ENCODE measurements around the gene EIF4G1.

EIF4G1 gene

GRCh38 chr3:184362668-184363546 is 48.5 kb downstream of the EIF4G1 start:
- Histone ChIP-seq H3K4me3 (ENCODE audit: low read length) (peak overlapping the region; percentile 96), H3K9me3 (ENCODE audit: insufficient read depth, low read depth, low read length) (no peaks in the 10 kb centered on the region), H3K36me3 (ENCODE audit: insufficient read depth, low read depth, low read length) (peaks cover 36% of the 10 kb centered on the region), H3K27me3 (ENCODE audit: insufficient read depth, low read length) (peaks cover 13% of the 10 kb centered on the region), H3K27ac (ENCODE audit: low read length) (peak overlapping the region; percentile 68), H3K4me1 (ENCODE audit: insufficient read depth, low read length) (peaks cover 13% of the 10 kb centered on the region), H3K9ac (ENCODE audit: low read depth, low read length) (peak overlapping the region; percentile 96)

- peaks cover 47% of the 10 kb centered on the region for H3K36me3 ChIP-seq (ENCODE audit: insufficient read depth, low read depth, low read length)
- H3K4me1 ChIP-seq (ENCODE audit: insufficient read depth, low read length), result peaks cover 15% of the 10 kb centered on the region
- no peak overlapping the region for H3K27ac ChIP-seq (ENCODE audit: low read length)
Observed at GRCh38 chr3:184366619-184367289, 52.3 kb downstream of the EIF4G1 start.

GRCh38 chr3:184368116-184368515 is 53.7 kb downstream of the EIF4G1 start:
- Histone ChIP-seq H3K4me1 (ENCODE audit: insufficient read depth, low read length) (peaks cover 17% of the 10 kb centered on the region), H3K27me3 (ENCODE audit: insufficient read depth, low read length) (no peaks in the 10 kb centered on the region), H3K9me3 (ENCODE audit: insufficient read depth, low read depth, low read length) (no peaks in the 10 kb centered on the region), H3K9ac (ENCODE audit: low read depth, low read length) (no peak overlapping the region), H3K27ac (ENCODE audit: low read length) (no peak overlapping the region), H3K36me3 (ENCODE audit: insufficient read depth, low read depth, low read length) (peaks cover 47% of the 10 kb centered on the region), H3K4me3 (ENCODE audit: low read length) (no peak overlapping the region)

More at GRCh38 chr3:184366619-184367289, 52.3 kb downstream of the EIF4G1 start:
- no peaks in the 10 kb centered on the region for H3K9me3 ChIP-seq (ENCODE audit: insufficient read depth, low read depth, low read length)
- H3K9ac ChIP-seq (ENCODE audit: low read depth, low read length), result no peak overlapping the region
- H3K4me3 ChIP-seq (ENCODE audit: low read length), result no peak overlapping the region
- H3K27me3 ChIP-seq (ENCODE audit: insufficient read depth, low read length), result no peaks in the 10 kb centered on the region

- H3K36me3 ChIP-seq (ENCODE audit: insufficient read depth, low read depth, low read length), result peaks cover 47% of the 10 kb centered on the region
- H3K4me1 ChIP-seq (ENCODE audit: insufficient read depth, low read length), result peaks cover 17% of the 10 kb centered on the region
- H3K9ac ChIP-seq (ENCODE audit: low read depth, low read length), result no peak overlapping the region
- no peak overlapping the region for H3K4me3 ChIP-seq (ENCODE audit: low read length)
- no peaks in the 10 kb centered on the region for H3K9me3 ChIP-seq (ENCODE audit: insufficient read depth, low read depth, low read length)
- no peaks in the 10 kb centered on the region for H3K27me3 ChIP-seq (ENCODE audit: insufficient read depth, low read length)
- no peak overlapping the region for H3K27ac ChIP-seq (ENCODE audit: low read length)
Observed at GRCh38 chr3:184368586-184369183, 54.3 kb downstream of the EIF4G1 start.

- Histone ChIP-seq H3K4me3 (ENCODE audit: low read length) (no peak overlapping the region), H3K36me3 (ENCODE audit: insufficient read depth, low read depth, low read length) (peaks cover 30% of the 10 kb centered on the region), H3K9me3 (ENCODE audit: insufficient read depth, low read depth, low read length) (no peaks in the 10 kb centered on the region), H3K27me3 (ENCODE audit: insufficient read depth, low read length) (peaks cover 9% of the 10 kb centered on the region; the same call in 1 of the 2 replicates), H3K27ac (ENCODE audit: low read length) (no peak overlapping the region), H3K4me1 (ENCODE audit: insufficient read depth, low read length) (peaks cover 12% of the 10 kb centered on the region), H3K9ac (ENCODE audit: low read depth, low read length) (no peak overlapping the region)
Observed at GRCh38 chr3:184371570-184372018, 57.2 kb downstream of the EIF4G1 start.

- H3K27ac ChIP-seq (ENCODE audit: low read length), result no peak overlapping the region
- H3K27me3 ChIP-seq (ENCODE audit: insufficient read depth, low read length), result peaks cover 14% of the 10 kb centered on the region
- H3K36me3 ChIP-seq (ENCODE audit: insufficient read depth, low read depth, low read length), result peaks cover 23% of the 10 kb centered on the region
- H3K4me3 ChIP-seq (ENCODE audit: low read length), result no peak overlapping the region
- H3K9ac ChIP-seq (ENCODE audit: low read depth, low read length), result no peak overlapping the region
- H3K4me1 ChIP-seq (ENCODE audit: insufficient read depth, low read length), result peaks cover 13% of the 10 kb centered on the region
- no peaks in the 10 kb centered on the region for H3K9me3 ChIP-seq (ENCODE audit: insufficient read depth, low read depth, low read length)
Observed at GRCh38 chr3:184372296-184372821, 58.0 kb downstream of the EIF4G1 start.

- H3K9ac ChIP-seq (ENCODE audit: low read depth, low read length), result no peak overlapping the region
- H3K36me3 ChIP-seq (ENCODE audit: insufficient read depth, low read depth, low read length), result peaks cover 19% of the 10 kb centered on the region
- H3K27me3 ChIP-seq (ENCODE audit: insufficient read depth, low read length), result peaks cover 19% of the 10 kb centered on the region
- H3K4me1 ChIP-seq (ENCODE audit: insufficient read depth, low read length), result peaks cover 19% of the 10 kb centered on the region
- no peak overlapping the region for H3K4me3 ChIP-seq (ENCODE audit: low read length)
- no peaks in the 10 kb centered on the region for H3K9me3 ChIP-seq (ENCODE audit: insufficient read depth, low read depth, low read length)
- no peak overlapping the region for H3K27ac ChIP-seq (ENCODE audit: low read length)
Observed at GRCh38 chr3:184372911-184373310, 58.5 kb downstream of the EIF4G1 start.

- H3K9me3 ChIP-seq (ENCODE audit: insufficient read depth, low read depth, low read length), result no peaks in the 10 kb centered on the region
- H3K27me3 ChIP-seq (ENCODE audit: insufficient read depth, low read length), result peaks cover 24% of the 10 kb centered on the region
- no peak overlapping the region for H3K9ac ChIP-seq (ENCODE audit: low read depth, low read length)
- no peak overlapping the region for H3K27ac ChIP-seq (ENCODE audit: low read length)
- H3K36me3 ChIP-seq (ENCODE audit: insufficient read depth, low read depth, low read length), result peaks cover 14% of the 10 kb centered on the region
- no peak overlapping the region for H3K4me3 ChIP-seq (ENCODE audit: low read length)
- H3K4me1 ChIP-seq (ENCODE audit: insufficient read depth, low read length), result peaks cover 23% of the 10 kb centered on the region
Observed at GRCh38 chr3:184373422-184373821, 59.0 kb downstream of the EIF4G1 start.

GRCh38 chr3:184375747-184376461 is 61.5 kb downstream of the EIF4G1 start:
- Histone ChIP-seq H3K27me3 (ENCODE audit: insufficient read depth, low read length) (peaks cover 41% of the 10 kb centered on the region), H3K9me3 (ENCODE audit: insufficient read depth, low read depth, low read length) (no peaks in the 10 kb centered on the region; the same call in 1 of the 2 replicates), H3K4me1 (ENCODE audit: insufficient read depth, low read length) (peaks cover 25% of the 10 kb centered on the region; the same call in 1 of the 2 replicates), H3K36me3 (ENCODE audit: insufficient read depth, low read depth, low read length) (no peaks in the 10 kb centered on the region), H3K27ac (ENCODE audit: low read length) (no peak overlapping the region), H3K4me3 (ENCODE audit: low read length) (no peak overlapping the region), H3K9ac (ENCODE audit: low read depth, low read length) (no peak overlapping the region)

- Histone ChIP-seq H3K9me3 (ENCODE audit: insufficient read depth, low read depth, low read length) (no peaks in the 10 kb centered on the region; the same call in 1 of the 2 replicates), H3K9ac (ENCODE audit: low read depth, low read length) (no peak overlapping the region), H3K36me3 (ENCODE audit: insufficient read depth, low read depth, low read length) (no peaks in the 10 kb centered on the region), H3K4me1 (ENCODE audit: insufficient read depth, low read length) (peaks cover 19% of the 10 kb centered on the region; the same call in 1 of the 2 replicates), H3K4me3 (ENCODE audit: low read length) (peak overlapping the region; percentile 23; the same call in 1 of the 2 replicates), H3K27me3 (ENCODE audit: insufficient read depth, low read length) (peaks cover 56% of the 10 kb centered on the region), H3K27ac (ENCODE audit: low read length) (no peak overlapping the region)
Observed at GRCh38 chr3:184377374-184377773, 63.0 kb downstream of the EIF4G1 start.
